VCaP (cell line): Measurements from ENCODE around the gene DDN.

Experiments
- H3K27ac ChIP-seq: fragments of 450-650 bp; 2 replicates; pipeline ENCODE4 v1.5.1; 2017
- CTCF ChIP-seq: fragments of 450-650 bp; conservative IDR thresholded peaks from 2 replicates; pipeline ENCODE4 v1.5.1; 2017; ENCODE audit warnings: mild to moderate bottlenecking, moderate library complexity

The DDN gene

GRCh38 chr12:49036029-49036428 is 36.9 kb upstream of the DDN start:
- no peak overlapping the region for H3K27ac ChIP-seq
- TF ChIP-seq CTCF = no peak

- TF ChIP-seq CTCF = no peak
- no peak overlapping the region for H3K27ac ChIP-seq
Observed at GRCh38 chr12:49034286-49034622, 35.1 kb upstream of the DDN start.

GRCh38 chr12:49033611-49034285 is 34.6 kb upstream of the DDN start:
- TF ChIP-seq CTCF = no peak
- H3K27ac ChIP-seq = no peak overlapping the region

- no peak overlapping the region for H3K27ac ChIP-seq
- TF ChIP-seq CTCF = no peak
Observed at GRCh38 chr12:49032679-49033447, 33.7 kb upstream of the DDN start.

- no peak for TF ChIP-seq CTCF
- no peak overlapping the region for H3K27ac ChIP-seq
Observed at GRCh38 chr12:49032276-49032675, 33.1 kb upstream of the DDN start.

GRCh38 chr12:49031573-49032161 is 32.5 kb upstream of the DDN start:
- TF ChIP-seq CTCF = no peak
- no peak overlapping the region for H3K27ac ChIP-seq

- no peak for TF ChIP-seq CTCF
- no peak overlapping the region for H3K27ac ChIP-seq
Observed at GRCh38 chr12:49030714-49031572, 31.8 kb upstream of the DDN start.
